ENCODE data around the gene DNAAF2.

DNA sequence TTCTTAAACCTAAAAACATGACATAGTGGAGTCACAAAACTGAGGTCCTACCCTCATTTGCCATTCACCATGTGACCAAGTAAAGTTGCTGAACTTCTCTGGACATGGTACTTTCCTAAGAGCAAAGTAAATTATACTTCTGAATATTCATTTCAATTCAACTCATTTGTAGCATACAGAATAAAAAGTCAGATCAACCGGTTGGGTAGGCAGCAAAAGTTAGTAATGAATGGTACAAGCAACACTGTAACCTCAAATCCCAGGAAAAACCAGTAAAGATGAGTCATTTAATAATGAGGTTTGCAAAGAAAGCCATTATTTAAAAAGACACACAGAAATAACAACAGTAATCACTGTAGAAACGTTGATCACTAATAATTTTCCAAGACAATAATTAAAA lies 44.2 kb upstream of the DNAAF2 start:
- no peak for TF ChIP-seq YY1 (IDR thresholded peaks at IDR 0.05; ENCODE audit: low read depth, low read length)
- no peak for TF ChIP-seq EP300 (IDR thresholded peaks at IDR 0.05; ENCODE audit: borderline replicate concordance in 1 of 2, low read depth in 2 of 2, low read length in 2 of 2)
- TF ChIP-seq, protein P1, sequence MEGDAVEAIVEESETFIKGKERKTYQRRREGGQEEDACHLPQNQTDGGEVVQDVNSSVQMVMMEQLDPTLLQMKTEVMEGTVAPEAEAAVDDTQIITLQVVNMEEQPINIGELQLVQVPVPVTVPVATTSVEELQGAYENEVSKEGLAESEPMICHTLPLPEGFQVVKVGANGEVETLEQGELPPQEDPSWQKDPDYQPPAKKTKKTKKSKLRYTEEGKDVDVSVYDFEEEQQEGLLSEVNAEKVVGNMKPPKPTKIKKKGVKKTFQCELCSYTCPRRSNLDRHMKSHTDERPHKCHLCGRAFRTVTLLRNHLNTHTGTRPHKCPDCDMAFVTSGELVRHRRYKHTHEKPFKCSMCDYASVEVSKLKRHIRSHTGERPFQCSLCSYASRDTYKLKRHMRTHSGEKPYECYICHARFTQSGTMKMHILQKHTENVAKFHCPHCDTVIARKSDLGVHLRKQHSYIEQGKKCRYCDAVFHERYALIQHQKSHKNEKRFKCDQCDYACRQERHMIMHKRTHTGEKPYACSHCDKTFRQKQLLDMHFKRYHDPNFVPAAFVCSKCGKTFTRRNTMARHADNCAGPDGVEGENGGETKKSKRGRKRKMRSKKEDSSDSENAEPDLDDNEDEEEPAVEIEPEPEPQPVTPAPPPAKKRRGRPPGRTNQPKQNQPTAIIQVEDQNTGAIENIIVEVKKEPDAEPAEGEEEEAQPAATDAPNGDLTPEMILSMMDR (IDR thresholded peaks at IDR 0.05; ENCODE audit: control extremely low read depth in 1 of 3, insufficient read depth in 1 of 3, low read depth in 1 of 3, low read length in 3 of 3), result no peak
- TF ChIP-seq CBX5 (IDR thresholded peaks at IDR 0.05; ENCODE audit: low read depth, low read length), result no peak

Measured in H1 (cell line).